ENCODE data around the gene FHOD3. TPM values are rescaled to one million over a fixed set of nuclear protein-coding genes. Genes with fewer than 3 reads are reported as not detected.

FHOD3 gene
- total RNA-seq, 1 donor: 13.0 TPM

DNA sequence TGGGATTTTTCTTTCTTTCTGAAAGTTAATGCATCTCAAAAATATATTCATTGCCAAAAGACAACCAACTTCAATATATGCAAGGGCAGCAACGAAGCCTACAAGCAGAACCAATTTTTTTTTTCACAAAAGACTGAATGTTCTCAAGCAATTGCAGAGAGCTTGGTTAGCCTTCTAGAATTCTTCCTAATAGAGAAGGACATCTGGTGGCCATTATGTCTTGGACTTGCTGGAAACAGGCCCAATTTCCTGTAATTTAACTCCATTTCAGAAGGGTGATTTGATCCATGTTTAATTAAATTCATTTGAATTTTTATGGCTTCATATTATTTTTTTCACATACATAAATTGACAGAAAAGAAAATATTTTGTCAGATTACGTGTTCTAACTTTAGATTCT lies 323.3 kb downstream of the FHOD3 start:
- Histone ChIP-seq H3K27me3 (ENCODE audit: insufficient read depth, low read length) (no peaks in the 10 kb centered on the region), H2AFZ (ENCODE audit: low read length) (no peak overlapping the region), H3K27ac (ENCODE audit: low read depth, low read length) (no peak overlapping the region), H4K20me1 (ENCODE audit: insufficient read depth, low read length) (no peaks in the 10 kb centered on the region), H3K4me1 (ENCODE audit: insufficient read depth, low read length) (no peaks in the 10 kb centered on the region), H3K36me3 (ENCODE audit: insufficient read depth, low read length) (no peaks in the 10 kb centered on the region), H3K9me3 (ENCODE audit: low read depth, low read length) (no peaks in the 10 kb centered on the region), H3K4me3 (ENCODE audit: insufficient read depth, low read length) (no peak overlapping the region), H3K4me2 (ENCODE audit: insufficient read depth, low read length) (no peak overlapping the region), H3K79me2 (ENCODE audit: insufficient read depth, low read length) (no peaks in the 10 kb centered on the region)
- no peak for TF ChIP-seq CTCF (IDR thresholded peaks at IDR 0.05; ENCODE audit: extremely low read depth, low read depth, low read length)
- DNase-seq (ENCODE audit: insufficient read length, low spot score, missing footprints): no peak

DNA sequence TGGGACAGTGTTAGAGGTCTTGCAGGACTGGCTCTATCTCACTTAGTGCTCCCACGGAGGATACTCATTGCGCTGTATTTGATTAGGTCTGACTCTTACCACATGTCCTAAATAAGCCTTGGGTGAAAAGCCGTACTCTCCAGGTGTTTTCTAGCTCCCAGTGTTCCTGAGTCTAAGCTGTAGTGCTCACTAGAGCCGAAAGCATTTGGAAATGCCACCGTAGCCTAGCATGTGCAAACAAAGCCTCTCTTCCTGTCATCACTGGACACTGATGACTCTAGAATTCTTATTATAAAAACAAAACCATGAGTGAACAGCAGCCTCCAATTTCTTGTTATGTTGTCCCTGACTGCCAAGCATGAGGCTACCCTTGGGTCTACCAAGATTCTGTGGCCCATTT lies 325.1 kb downstream of the FHOD3 start:
- no peak overlapping the region for H3K27ac ChIP-seq (ENCODE audit: low read depth, low read length)
- no peaks in the 10 kb centered on the region for H3K36me3 ChIP-seq (ENCODE audit: insufficient read depth, low read length)
- no peak overlapping the region for H3K4me3 ChIP-seq (ENCODE audit: insufficient read depth, low read length)
- no peak overlapping the region for H2AFZ ChIP-seq (ENCODE audit: low read length)
- no peaks in the 10 kb centered on the region for H3K27me3 ChIP-seq (ENCODE audit: insufficient read depth, low read length)
- H4K20me1 ChIP-seq (ENCODE audit: insufficient read depth, low read length): no peaks in the 10 kb centered on the region
- TF ChIP-seq CTCF (IDR thresholded peaks at IDR 0.05; ENCODE audit: extremely low read depth, low read depth, low read length): no peak
- no peak overlapping the region for H3K4me2 ChIP-seq (ENCODE audit: insufficient read depth, low read length)
- no peaks in the 10 kb centered on the region for H3K4me1 ChIP-seq (ENCODE audit: insufficient read depth, low read length)
- DNase-seq (ENCODE audit: insufficient read length, low spot score, missing footprints): no peak
- no peaks in the 10 kb centered on the region for H3K9me3 ChIP-seq (ENCODE audit: low read depth, low read length)
- no peaks in the 10 kb centered on the region for H3K79me2 ChIP-seq (ENCODE audit: insufficient read depth, low read length)

GRCh38 chr18:36623091-36623490 lies 325.6 kb downstream of the FHOD3 start:
- no peak overlapping the region for H3K27ac ChIP-seq (ENCODE audit: low read depth, low read length)
- H3K9me3 ChIP-seq (ENCODE audit: low read depth, low read length): no peaks in the 10 kb centered on the region
- TF ChIP-seq CTCF (IDR thresholded peaks at IDR 0.05; ENCODE audit: extremely low read depth, low read depth, low read length): no peak
- H3K79me2 ChIP-seq (ENCODE audit: insufficient read depth, low read length): no peaks in the 10 kb centered on the region
- no peak overlapping the region for H2AFZ ChIP-seq (ENCODE audit: low read length)
- H3K4me1 ChIP-seq (ENCODE audit: insufficient read depth, low read length): no peaks in the 10 kb centered on the region
- no peaks in the 10 kb centered on the region for H3K27me3 ChIP-seq (ENCODE audit: insufficient read depth, low read length)
- no peaks in the 10 kb centered on the region for H4K20me1 ChIP-seq (ENCODE audit: insufficient read depth, low read length)
- H3K4me2 ChIP-seq (ENCODE audit: insufficient read depth, low read length): no peak overlapping the region
- H3K4me3 ChIP-seq (ENCODE audit: insufficient read depth, low read length): no peak overlapping the region
- no peaks in the 10 kb centered on the region for H3K36me3 ChIP-seq (ENCODE audit: insufficient read depth, low read length)
- DNase-seq (ENCODE audit: insufficient read length, low spot score, missing footprints): no peak

DNA sequence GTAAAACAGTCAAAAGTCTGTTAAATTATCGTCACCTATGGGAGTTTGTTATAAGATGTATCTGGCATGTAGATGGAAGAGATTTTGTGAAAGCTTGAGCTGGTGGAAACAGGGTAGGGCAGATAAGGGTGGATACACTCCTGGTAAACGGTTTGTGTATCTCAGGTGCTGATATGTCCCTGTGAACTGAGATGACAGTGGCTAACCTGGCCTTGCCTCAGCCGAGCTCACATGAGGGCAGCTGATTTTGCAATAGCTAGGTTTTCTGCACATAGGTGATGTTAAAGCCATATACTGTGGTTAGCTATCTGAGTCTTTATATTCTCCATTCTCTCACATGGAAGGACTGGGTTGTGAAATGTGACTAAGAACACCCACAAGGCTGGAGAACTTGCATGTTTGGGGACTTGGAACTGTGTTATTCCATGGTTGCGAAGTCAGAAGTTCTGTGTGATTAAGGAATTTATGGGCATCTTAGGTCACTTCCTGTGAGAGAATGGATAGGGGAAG lies 326.2 kb downstream of the FHOD3 start:
- Histone ChIP-seq H3K36me3 (ENCODE audit: insufficient read depth, low read length) (no peaks in the 10 kb centered on the region), H4K20me1 (ENCODE audit: insufficient read depth, low read length) (no peaks in the 10 kb centered on the region), H3K4me1 (ENCODE audit: insufficient read depth, low read length) (peaks cover 2% of the 10 kb centered on the region), H3K79me2 (ENCODE audit: insufficient read depth, low read length) (no peaks in the 10 kb centered on the region), H3K27ac (ENCODE audit: low read depth, low read length) (no peak overlapping the region), H3K9me3 (ENCODE audit: low read depth, low read length) (no peaks in the 10 kb centered on the region), H2AFZ (ENCODE audit: low read length) (no peak overlapping the region), H3K4me3 (ENCODE audit: insufficient read depth, low read length) (no peak overlapping the region), H3K27me3 (ENCODE audit: insufficient read depth, low read length) (no peaks in the 10 kb centered on the region), H3K4me2 (ENCODE audit: insufficient read depth, low read length) (no peak overlapping the region)
- TF ChIP-seq CTCF (IDR thresholded peaks at IDR 0.05; ENCODE audit: extremely low read depth, low read depth, low read length): no peak
- DNase-seq (ENCODE audit: insufficient read length, low spot score, missing footprints): no peak
